BJ (cell line): ENCODE results near the gene GSK3B. TPM values are rescaled to one million over a fixed set of nuclear protein-coding genes. Genes with fewer than 3 reads are reported as not detected.

Experiments used
- CTCF ChIA-PET: fragments of 350-600 bp; formaldehyde crosslinking; extraction: SDS; loops from one replicate; lab custom pipeline; 2021; ENCODE audit warnings: antibody characterized with exemption, inconsistent platforms; lab: Yijun Ruan, JAX
- POLR2A ChIA-PET: fragments of 300-600 bp; sonication (Branson Sonifier 250); formaldehyde crosslinking; extraction: SDS; loops from one replicate; lab custom pipeline; 2021; ENCODE audit warnings: antibody characterized with exemption; lab: Charles Lee
- DNase-seq: peaks from one replicate; pipeline ENCODE4 v3.0.0-alpha.2; 2011; ENCODE audit warnings: low read depth
- H3K27me3 ChIP-seq: 2 replicates; pipeline ENCODE4 v1.6.0; 2011; ENCODE audit warnings: low read length; ENCODE audit not compliant: control insufficient read depth, insufficient read depth
- H3K36me3 ChIP-seq: 2 replicates; pipeline ENCODE4 v1.5.1; 2011; ENCODE audit warnings: low read length; ENCODE audit not compliant: control insufficient read depth, insufficient read depth
- H3K4me3 ChIP-seq: 2 replicates; pipeline ENCODE4 v1.5.1; 2011; ENCODE audit warnings: low read depth, mild to moderate bottlenecking, control low read depth, low read length
- CTCF ChIP-seq: IDR thresholded peaks from 2 replicates; pipeline ENCODE4 v1.5.1; 2011; ENCODE audit warnings: low read depth, mild to moderate bottlenecking, control low read depth, inconsistent platforms, low read length, moderate library complexity; ENCODE audit not compliant: insufficient read depth
- polyA plus RNA-seq: library from polyadenylated mRNA; depleted of rRNA; stranded (reverse); fragments of >200 nt; gene quantifications from 2 replicates; pipeline ENCODE4 v1.2.3, GENCODE V29; 2011

The GSK3B gene
- polyA plus RNA-seq, 1 experiment = 25.4 TPM

- DNase-seq = no peak
- H3K36me3 ChIP-seq = no peaks in the 10 kb centered on the region
- H3K27me3 ChIP-seq = no peaks in the 10 kb centered on the region
- POLR2A ChIA-PET = no interaction called here
- no peak for TF ChIP-seq CTCF
- CTCF ChIA-PET = no interaction called here
- H3K4me3 ChIP-seq = no peak overlapping the region
Observed at GRCh38 chr3:120047686-120048085, 46.6 kb downstream of the GSK3B start.

GRCh38 chr3:120040813-120041377, 53.4 kb downstream of the GSK3B start:
- no peak for TF ChIP-seq CTCF
- DNase-seq = no peak
- Histone ChIP-seq H3K27me3 (no peaks in the 10 kb centered on the region), H3K4me3 (no peak overlapping the region), H3K36me3 (no peaks in the 10 kb centered on the region; the same call in 1 of the 2 replicates)
- ChIA-PET CTCF (interaction anchor here (0.6 kb wide), 1 partner anchor 10 kb away, joined by 3 read pairs; no protein-coding TSS in a partner anchor), POLR2A (no interaction called here)

GRCh38 chr3:120039642-120040610, 54.3 kb downstream of the GSK3B start:
- DNase-seq = no peak
- ChIA-PET POLR2A (interaction anchor here (0.7 kb wide), 1 partner anchor 247 kb away, joined by 4 read pairs; no protein-coding TSS in a partner anchor), CTCF (no interaction called here)
- no peaks in the 10 kb centered on the region; the same call in 1 of the 2 replicates for H3K36me3 ChIP-seq
- no peak for TF ChIP-seq CTCF
- H3K4me3 ChIP-seq = no peak overlapping the region
- H3K27me3 ChIP-seq = no peaks in the 10 kb centered on the region

- TF ChIP-seq CTCF = no peak
- POLR2A ChIA-PET = no interaction called here
- Histone ChIP-seq H3K4me3 (no peak overlapping the region), H3K27me3 (no peaks in the 10 kb centered on the region), H3K36me3 (no peaks in the 10 kb centered on the region)
- DNase-seq = no peak
- CTCF ChIA-PET = no interaction called here
Observed at GRCh38 chr3:120033596-120033995, 60.7 kb downstream of the GSK3B start.

DNA sequence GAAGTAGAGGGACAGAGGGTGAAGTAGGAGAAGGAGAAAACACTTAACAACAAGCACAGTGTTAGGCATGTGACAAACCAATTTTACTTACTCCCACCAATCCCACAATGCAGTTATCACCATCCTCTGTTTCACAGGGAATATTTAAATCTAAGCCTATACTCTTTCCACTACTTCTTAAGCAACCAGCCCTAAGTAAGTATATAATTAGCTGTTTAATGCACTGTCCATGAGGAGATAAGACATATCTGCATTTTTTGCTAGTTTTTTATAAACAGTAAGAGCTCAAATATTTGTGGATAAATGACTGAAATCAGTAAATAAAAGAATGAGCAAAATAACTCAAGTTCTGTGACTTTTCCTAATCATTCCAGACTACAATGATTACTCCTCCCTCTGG, 62.7 kb downstream of the GSK3B start:
- no peaks in the 10 kb centered on the region for H3K27me3 ChIP-seq
- no peak overlapping the region for H3K4me3 ChIP-seq
- ChIA-PET CTCF (no interaction called here), POLR2A (no interaction called here)
- no peaks in the 10 kb centered on the region for H3K36me3 ChIP-seq
- DNase-seq = no peak
- no peak for TF ChIP-seq CTCF
